GM12801 (cell line): Measurements from ENCODE around the gene LANCL1.
A peak's percentile ranks its signal among the peaks of the same experiment; 100 is the strongest.

ENCODE experiments used
- TF ChIP-seq, protein P1 (sequence below): IDR thresholded peaks from one replicate; pipeline ENCODE4 v1.5.1; 2011; ENCODE audit warnings: control low read depth; ENCODE audit not compliant: insufficient read length; ENCODE audit errors: extremely low read depth

Gene LANCL1

DNA sequence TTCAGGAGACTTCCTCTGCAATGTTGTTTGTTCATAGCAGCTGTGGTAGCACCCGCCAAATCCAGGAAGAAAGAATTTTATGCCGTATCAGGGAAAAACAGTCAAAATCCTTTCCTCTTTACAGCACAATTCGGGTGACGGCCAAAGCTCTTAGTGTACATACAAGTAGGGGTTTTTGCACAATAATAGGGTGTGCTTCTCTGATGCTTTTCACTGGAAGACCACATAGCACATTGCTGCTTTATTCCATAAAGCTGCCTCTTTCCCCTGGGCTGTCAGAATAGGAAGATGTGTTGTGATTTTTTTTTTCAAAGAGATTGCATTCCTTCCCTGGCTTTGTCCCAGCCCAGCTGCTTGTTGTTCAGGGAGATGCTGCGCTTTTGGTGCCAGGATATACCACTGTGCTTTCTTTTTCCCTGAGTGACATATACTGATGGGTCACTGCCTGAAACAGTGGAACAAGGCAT lies 27.2 kb upstream of the LANCL1 start:
- TF ChIP-seq, protein P1, sequence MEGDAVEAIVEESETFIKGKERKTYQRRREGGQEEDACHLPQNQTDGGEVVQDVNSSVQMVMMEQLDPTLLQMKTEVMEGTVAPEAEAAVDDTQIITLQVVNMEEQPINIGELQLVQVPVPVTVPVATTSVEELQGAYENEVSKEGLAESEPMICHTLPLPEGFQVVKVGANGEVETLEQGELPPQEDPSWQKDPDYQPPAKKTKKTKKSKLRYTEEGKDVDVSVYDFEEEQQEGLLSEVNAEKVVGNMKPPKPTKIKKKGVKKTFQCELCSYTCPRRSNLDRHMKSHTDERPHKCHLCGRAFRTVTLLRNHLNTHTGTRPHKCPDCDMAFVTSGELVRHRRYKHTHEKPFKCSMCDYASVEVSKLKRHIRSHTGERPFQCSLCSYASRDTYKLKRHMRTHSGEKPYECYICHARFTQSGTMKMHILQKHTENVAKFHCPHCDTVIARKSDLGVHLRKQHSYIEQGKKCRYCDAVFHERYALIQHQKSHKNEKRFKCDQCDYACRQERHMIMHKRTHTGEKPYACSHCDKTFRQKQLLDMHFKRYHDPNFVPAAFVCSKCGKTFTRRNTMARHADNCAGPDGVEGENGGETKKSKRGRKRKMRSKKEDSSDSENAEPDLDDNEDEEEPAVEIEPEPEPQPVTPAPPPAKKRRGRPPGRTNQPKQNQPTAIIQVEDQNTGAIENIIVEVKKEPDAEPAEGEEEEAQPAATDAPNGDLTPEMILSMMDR, result no peak

DNA sequence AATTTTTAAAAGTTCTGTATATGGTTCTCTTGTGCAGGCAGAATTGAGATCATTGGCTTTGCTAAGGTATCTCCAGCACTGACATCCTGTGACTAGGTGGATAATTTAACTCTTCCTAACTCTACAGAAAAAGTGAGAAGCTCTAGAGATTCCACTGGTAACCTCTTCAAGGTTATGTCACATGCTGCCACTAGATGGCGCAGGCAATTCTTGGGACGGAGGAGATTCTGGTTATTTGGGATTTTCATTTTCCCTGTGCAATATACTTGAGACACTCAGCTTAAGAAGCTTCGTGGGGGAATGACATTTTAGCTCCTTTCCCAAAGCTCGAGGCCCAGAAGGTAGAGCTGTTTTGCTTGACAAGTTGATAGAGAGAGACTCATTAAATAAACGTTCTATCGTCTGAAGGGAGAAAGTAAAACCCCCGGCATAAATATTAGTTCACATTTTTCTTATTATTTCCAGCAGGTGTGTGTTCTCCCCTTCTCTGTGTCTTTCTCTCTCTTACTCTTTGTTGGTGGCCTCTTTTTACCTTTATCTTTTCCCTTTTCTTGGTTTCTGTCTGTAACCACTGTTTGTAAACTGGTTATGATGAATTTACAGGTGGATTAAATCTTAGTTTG lies 26.6 kb upstream of the LANCL1 start:
- TF ChIP-seq, protein P1, result peak; percentile 74

DNA sequence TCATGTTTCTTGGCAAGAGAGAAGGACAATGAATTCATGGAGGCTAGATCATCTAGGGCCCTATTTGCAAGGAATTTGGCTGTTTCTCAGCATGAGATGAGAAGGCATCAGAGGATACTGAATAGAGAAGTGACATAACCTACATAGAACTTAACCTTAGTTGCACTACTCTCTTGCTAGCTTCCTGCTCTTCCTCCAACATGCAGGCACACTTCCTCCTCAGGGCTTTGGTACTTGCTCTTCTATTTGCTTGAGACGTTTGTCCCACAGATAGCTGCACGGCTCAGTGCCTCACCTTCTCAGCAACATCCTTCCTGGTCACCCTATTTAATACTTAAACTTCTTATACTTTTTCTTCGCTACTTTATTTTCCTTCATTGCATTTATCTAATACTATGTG lies 20.0 kb upstream of the LANCL1 start:
- TF ChIP-seq, protein P1, result no peak

DNA sequence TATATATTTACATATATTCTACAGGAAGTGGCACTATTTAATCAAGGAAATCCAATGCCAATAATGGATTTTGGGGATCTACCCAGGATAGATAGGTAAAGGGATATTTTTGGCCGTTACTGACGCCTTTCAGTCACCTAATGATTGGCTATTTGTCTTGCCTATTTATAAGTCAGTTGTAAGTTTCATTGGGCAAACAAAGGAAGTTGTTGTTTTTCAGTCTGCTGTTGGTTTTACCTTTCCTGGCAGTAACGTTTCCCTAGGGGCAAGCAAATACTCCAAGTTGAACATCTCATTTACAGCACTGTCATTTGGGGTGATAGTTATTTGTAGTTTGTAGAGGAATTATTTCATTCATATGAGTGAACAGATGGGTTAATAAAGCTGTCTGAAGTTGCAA lies 17.0 kb upstream of the LANCL1 start:
- TF ChIP-seq, protein P1, result no peak

DNA sequence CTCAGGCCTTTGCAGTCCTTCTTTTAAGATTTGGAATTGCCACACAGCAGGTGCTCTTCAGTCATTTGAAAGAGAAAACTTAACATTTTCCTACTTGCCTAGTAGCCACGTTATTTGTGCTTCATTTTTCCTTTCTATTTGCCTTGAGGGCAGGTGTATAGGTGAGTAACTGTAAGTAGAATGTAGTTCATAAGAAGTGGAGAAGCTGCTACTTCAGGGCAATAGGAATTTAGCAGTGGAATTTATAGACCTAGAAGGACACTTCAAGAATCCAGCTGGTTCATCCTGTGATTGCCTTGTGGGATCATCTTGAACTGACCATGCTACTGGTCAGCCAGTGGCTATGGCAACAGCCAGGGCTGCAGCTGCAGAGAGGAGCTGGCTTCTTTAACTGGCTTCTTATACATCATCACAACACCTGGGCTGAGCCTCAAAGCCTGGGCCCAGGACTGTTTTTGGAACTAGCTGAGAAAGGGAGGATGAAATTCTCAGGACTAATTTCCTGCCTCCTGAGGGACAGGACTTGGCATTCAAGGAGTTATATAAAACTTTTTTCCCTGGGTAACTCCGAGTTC lies 5.1 kb upstream of the LANCL1 start:
- TF ChIP-seq, protein P1, result no peak

DNA sequence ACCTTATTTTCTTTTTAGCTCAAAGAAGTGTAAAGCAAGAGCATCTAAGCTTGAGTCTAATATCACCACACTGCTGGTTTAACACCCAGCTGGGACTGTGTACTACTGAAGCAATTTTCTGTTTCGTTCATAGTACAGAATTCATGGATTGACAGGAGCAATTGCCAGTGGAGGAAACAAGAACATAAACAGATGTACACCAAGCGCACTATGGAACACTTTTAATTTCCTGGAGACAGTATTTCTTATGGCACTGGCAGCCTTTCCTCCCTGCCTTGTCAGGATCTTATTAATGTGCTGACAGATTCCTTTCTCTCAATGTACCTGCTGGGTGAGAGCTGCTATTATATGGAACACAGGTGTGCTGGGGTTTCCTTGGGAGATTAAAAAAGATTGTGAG lies 4.2 kb upstream of the LANCL1 start:
- TF ChIP-seq, protein P1, result no peak

DNA sequence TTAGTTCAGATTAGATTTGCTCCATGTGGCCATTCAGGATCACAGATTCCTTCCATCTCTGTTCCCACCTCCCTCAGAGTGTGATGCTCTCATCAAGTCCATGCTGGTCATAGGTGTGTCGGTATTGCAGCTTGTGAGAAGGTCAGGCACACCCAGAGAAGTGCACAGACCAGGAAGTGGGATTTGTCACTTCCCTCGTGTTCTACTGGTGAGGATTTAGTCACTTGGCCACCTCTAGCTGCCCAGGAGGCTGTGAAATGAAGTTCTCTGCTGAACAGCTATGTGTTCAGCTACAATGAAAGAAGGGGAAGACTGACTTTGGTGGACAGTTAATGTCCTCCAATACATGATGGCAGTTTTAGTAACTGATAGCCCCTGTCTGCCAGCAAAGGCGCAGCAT lies 3.5 kb upstream of the LANCL1 start:
- TF ChIP-seq, protein P1, result no peak

DNA sequence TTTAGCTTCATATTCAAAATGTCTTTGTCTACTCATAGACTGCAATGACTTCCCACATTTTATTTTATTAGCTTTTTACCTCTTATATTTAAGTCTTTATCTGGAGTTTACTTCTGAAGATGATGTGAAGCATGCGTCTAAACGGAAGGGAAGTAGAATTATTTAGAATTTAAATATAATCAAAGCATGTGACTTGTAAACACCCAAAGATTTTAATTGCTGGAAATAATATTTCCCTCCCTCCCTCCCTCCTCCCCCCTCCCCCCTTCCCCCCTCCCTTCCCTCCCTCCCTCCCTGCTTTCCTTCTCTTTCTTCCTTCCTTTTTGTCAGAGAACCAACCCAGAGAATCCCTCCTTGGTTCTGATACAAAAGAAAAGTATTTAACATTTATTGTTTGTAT lies 2.1 kb upstream of the LANCL1 start:
- TF ChIP-seq, protein P1, result no peak
